ENCODE data around the gene GAL3ST3.
A peak's percentile ranks its signal among the peaks of the same experiment; 100 is the strongest.

Gene GAL3ST3

GRCh38 chr11:66069715-66070603 lies 21.0 kb upstream of the GAL3ST3 start, which contains the start of gene PACS1:
Gene PACS1, plus strand, starts transcription at chr11:66070272. Its CDS starts 215 bp downstream, at chr11:66070487.
- peak; percentile 64 to 69 (median 65) for DNase-seq (ENCODE audit: low read depth in 3 of 3)

GRCh38 chr11:66068923-66069714 lies 20.2 kb upstream of the GAL3ST3 start:
- DNase-seq (ENCODE audit: low read depth in 3 of 3): no peak

- peak in 2 of 3 experiments; percentile 56 to 68 for DNase-seq (ENCODE audit: low read depth in 3 of 3)
Measured at GRCh38 chr11:66068154-66068821, 19.3 kb upstream of the GAL3ST3 start.

- no peak for DNase-seq (ENCODE audit: low read depth in 3 of 3)
Measured at GRCh38 chr11:66067640-66068039, 18.7 kb upstream of the GAL3ST3 start.

- no peak for DNase-seq (ENCODE audit: low read depth in 3 of 3)
Measured at GRCh38 chr11:66066751-66067150, 17.8 kb upstream of the GAL3ST3 start.

- DNase-seq (ENCODE audit: low read depth in 3 of 3): no peak
Measured at GRCh38 chr11:66064571-66064970, 15.6 kb upstream of the GAL3ST3 start.

GRCh38 chr11:66063900-66064299 lies 14.9 kb upstream of the GAL3ST3 start:
- DNase-seq (ENCODE audit: low read depth in 3 of 3): no peak

- no peak for DNase-seq (ENCODE audit: low read depth in 3 of 3)
Measured at GRCh38 chr11:66062408-66062807, 13.4 kb upstream of the GAL3ST3 start.

GRCh38 chr11:66061268-66061667 lies 12.3 kb upstream of the GAL3ST3 start:
- DNase-seq (ENCODE audit: low read depth in 3 of 3): no peak

GRCh38 chr11:66059966-66060680 lies 11.2 kb upstream of the GAL3ST3 start:
- no peak for DNase-seq (ENCODE audit: low read depth in 3 of 3)

GRCh38 chr11:66056501-66056900 lies 7.5 kb upstream of the GAL3ST3 start:
- DNase-seq (ENCODE audit: low read depth in 3 of 3): no peak

GRCh38 chr11:66055021-66055420 lies 6.1 kb upstream of the GAL3ST3 start:
- DNase-seq (ENCODE audit: low read depth in 3 of 3): no peak

- DNase-seq (ENCODE audit: low read depth in 3 of 3): no peak
Measured at GRCh38 chr11:66052664-66052982, 3.7 kb upstream of the GAL3ST3 start.

- DNase-seq (ENCODE audit: low read depth in 3 of 3): peak; percentile 80 to 91 (median 86)
Measured at GRCh38 chr11:66051766-66052663, 3.1 kb upstream of the GAL3ST3 start, which contains the start of gene SF3B2. Gene SF3B2, plus strand, starts transcription at chr11:66052364. Its CDS starts 21 bp downstream, at chr11:66052385.

GRCh38 chr11:66051371-66051765 lies 2.4 kb upstream of the GAL3ST3 start:
- no peak for DNase-seq (ENCODE audit: low read depth in 3 of 3)

GRCh38 chr11:66050581-66051231 lies 1.7 kb upstream of the GAL3ST3 start:
- no peak for DNase-seq (ENCODE audit: low read depth in 3 of 3)

GRCh38 chr11:66047541-66048365 lies 1.2 kb downstream of the GAL3ST3 start:
- no peak for DNase-seq (ENCODE audit: low read depth in 3 of 3)

GRCh38 chr11:66046901-66047300 lies 2.1 kb downstream of the GAL3ST3 start:
- DNase-seq (ENCODE audit: low read depth in 3 of 3): no peak

GRCh38 chr11:66045177-66045639 lies 3.8 kb downstream of the GAL3ST3 start:
- peak; percentile 72 to 78 (median 73) for DNase-seq (ENCODE audit: low read depth in 3 of 3)

All from stimulated activated CD4-positive, alpha-beta T cell treated with anti-CD3 and anti-CD28 coated beads, TNF-alpha, amount 100 ng/mL, for 4 hours (primary cell).